OCI-LY7 (cell line): ENCODE results near the gene RRP15.

Experiments
- EZH2phosphoT487 ChIP-seq: fragments of 200-600 bp; sonication (generic); IDR thresholded peaks from 2 replicates; pipeline ENCODE4 v1.6.1; 2018; ENCODE audit warnings: low read depth, borderline replicate concordance, mild to moderate bottlenecking, mixed run types, antibody characterized with exemption, low read length, moderate library complexity, mixed read lengths
- TF ChIP-seq, protein P1 (sequence below): fragments of 200-600 bp; sonication (generic); conservative IDR thresholded peaks from 2 replicates; pipeline ENCODE4 v1.5.1; 2014; ENCODE audit warnings: mild to moderate bottlenecking, antibody characterized with exemption, low read length, moderate library complexity, mixed read lengths

GRCh38 chr1:218365226-218365999, 80.3 kb downstream of the RRP15 start:
- TF ChIP-seq, protein P1, sequence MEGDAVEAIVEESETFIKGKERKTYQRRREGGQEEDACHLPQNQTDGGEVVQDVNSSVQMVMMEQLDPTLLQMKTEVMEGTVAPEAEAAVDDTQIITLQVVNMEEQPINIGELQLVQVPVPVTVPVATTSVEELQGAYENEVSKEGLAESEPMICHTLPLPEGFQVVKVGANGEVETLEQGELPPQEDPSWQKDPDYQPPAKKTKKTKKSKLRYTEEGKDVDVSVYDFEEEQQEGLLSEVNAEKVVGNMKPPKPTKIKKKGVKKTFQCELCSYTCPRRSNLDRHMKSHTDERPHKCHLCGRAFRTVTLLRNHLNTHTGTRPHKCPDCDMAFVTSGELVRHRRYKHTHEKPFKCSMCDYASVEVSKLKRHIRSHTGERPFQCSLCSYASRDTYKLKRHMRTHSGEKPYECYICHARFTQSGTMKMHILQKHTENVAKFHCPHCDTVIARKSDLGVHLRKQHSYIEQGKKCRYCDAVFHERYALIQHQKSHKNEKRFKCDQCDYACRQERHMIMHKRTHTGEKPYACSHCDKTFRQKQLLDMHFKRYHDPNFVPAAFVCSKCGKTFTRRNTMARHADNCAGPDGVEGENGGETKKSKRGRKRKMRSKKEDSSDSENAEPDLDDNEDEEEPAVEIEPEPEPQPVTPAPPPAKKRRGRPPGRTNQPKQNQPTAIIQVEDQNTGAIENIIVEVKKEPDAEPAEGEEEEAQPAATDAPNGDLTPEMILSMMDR = no peak
- no peak for TF ChIP-seq EZH2phosphoT487
